ENCODE data around the gene PCDH9. TPM values are rescaled to one million over a fixed set of nuclear protein-coding genes. Genes with fewer than 3 reads are reported as not detected.

The PCDH9 gene
- total RNA-seq, 6 experiments from 2014 or later = 1.6 to 3.9 (median 3.1) TPM

GRCh38 chr13:67216864-67217263, 13.3 kb downstream of the PCDH9 start:
- no peak for TF ChIP-seq CTCF (IDR thresholded peaks at IDR 0.05)
- no peak for TF ChIP-seq POLR2A (IDR thresholded peaks at IDR 0.05)
- H3K27me3 ChIP-seq = no peaks in the 10 kb centered on the region
- 72% methylated on average over 4 of the region's 4 CpGs for WGBS (ENCODE audit: insufficient coverage, low coverage, low lambda C conversion rate, missing lambda C conversion rate)
- no peak overlapping the region for H3K4me3 ChIP-seq
- intact Hi-C loops (cut with DNase I) = no loop called here
- H3K4me1 ChIP-seq = no peaks in the 10 kb centered on the region
- no peaks in the 10 kb centered on the region for H3K9me3 ChIP-seq
- no peak for ATAC-seq
- DNase-seq = no peak
- H3K36me3 ChIP-seq = no peaks in the 10 kb centered on the region
- H3K27ac ChIP-seq = no peak overlapping the region

GRCh38 chr13:67210208-67210607, 19.9 kb downstream of the PCDH9 start:
- no peak for DNase-seq
- Histone ChIP-seq H3K4me3 (no peak overlapping the region), H3K36me3 (no peaks in the 10 kb centered on the region), H3K9me3 (no peaks in the 10 kb centered on the region), H3K27ac (no peak overlapping the region), H3K27me3 (no peaks in the 10 kb centered on the region), H3K4me1 (no peaks in the 10 kb centered on the region)
- no peak for TF ChIP-seq POLR2A (IDR thresholded peaks at IDR 0.05)
- TF ChIP-seq CTCF (IDR thresholded peaks at IDR 0.05) = no peak
- intact Hi-C loops (cut with DNase I) = no loop called here
- ATAC-seq = no peak

GRCh38 chr13:67208552-67208951, 21.6 kb downstream of the PCDH9 start:
- WGBS (ENCODE audit: insufficient coverage, low coverage, low lambda C conversion rate, missing lambda C conversion rate) = 46% methylated on average over 1 of the region's 1 CpG
- intact Hi-C loops (cut with DNase I) = no loop called here
- no peak for ATAC-seq

GRCh38 chr13:67204764-67205163, 25.4 kb downstream of the PCDH9 start:
- Histone ChIP-seq H3K27me3 (no peaks in the 10 kb centered on the region), H3K36me3 (no peaks in the 10 kb centered on the region), H3K9me3 (no peaks in the 10 kb centered on the region), H3K4me3 (no peak overlapping the region), H3K4me1 (no peaks in the 10 kb centered on the region), H3K27ac (no peak overlapping the region)
- ATAC-seq (no peak), DNase-seq (no peak)
- 32% methylated on average over 1 of the region's 1 CpG for WGBS (ENCODE audit: insufficient coverage, low coverage, low lambda C conversion rate, missing lambda C conversion rate)
- TF ChIP-seq POLR2A (IDR thresholded peaks at IDR 0.05) = no peak
- TF ChIP-seq CTCF (IDR thresholded peaks at IDR 0.05) = no peak
- intact Hi-C loops (cut with DNase I) = no loop called here

More at GRCh38 chr13:67208552-67208951, 21.6 kb downstream of the PCDH9 start:
- H3K27me3 ChIP-seq = no peaks in the 10 kb centered on the region
- no peak for DNase-seq
- H3K27ac ChIP-seq = no peak overlapping the region
- no peak for TF ChIP-seq POLR2A (IDR thresholded peaks at IDR 0.05)
- no peak for TF ChIP-seq CTCF (IDR thresholded peaks at IDR 0.05)
- no peaks in the 10 kb centered on the region for H3K4me1 ChIP-seq
- no peaks in the 10 kb centered on the region for H3K36me3 ChIP-seq
- no peaks in the 10 kb centered on the region for H3K9me3 ChIP-seq
- no peak overlapping the region for H3K4me3 ChIP-seq

GRCh38 chr13:67200605-67201004, 29.5 kb downstream of the PCDH9 start:
- 45% methylated on average over 4 of the region's 4 CpGs for WGBS (ENCODE audit: insufficient coverage, low coverage, low lambda C conversion rate, missing lambda C conversion rate)
- no peak for DNase-seq
- no peaks in the 10 kb centered on the region for H3K27me3 ChIP-seq
- no peak for TF ChIP-seq POLR2A (IDR thresholded peaks at IDR 0.05)
- no peak for TF ChIP-seq CTCF (IDR thresholded peaks at IDR 0.05)
- intact Hi-C loops (cut with DNase I) = no loop called here
- H3K4me3 ChIP-seq = no peak overlapping the region
- no peaks in the 10 kb centered on the region for H3K4me1 ChIP-seq
- no peaks in the 10 kb centered on the region for H3K36me3 ChIP-seq
- ATAC-seq = no peak
- H3K9me3 ChIP-seq = no peaks in the 10 kb centered on the region
- H3K27ac ChIP-seq = no peak overlapping the region

Measured in right lobe of liver (tissue), 6 donors.